Adrenal gland (tissue), 5 donors: ENCODE measurements around the gene EFNA5.

Experiments used
- POLR2A ChIP-seq, 2 donors: fragments of 450-650 bp; IDR thresholded peaks; one replicate each; pipeline ENCODE4 v1.6.1; 2017; ENCODE audit warnings: antibody characterized with exemption in 2 of 2, mild to moderate bottlenecking in 2 of 2, moderate library complexity in 1 of 2
- TF ChIP-seq, protein P1 (sequence below), 6 experiments: fragments of 450-650 bp in 4 of 6; fragments of 200-600 bp in 2 of 6; sonication (generic) in 1 of 6; IDR thresholded peaks; 1 replicate in 5 of 6; 2 replicates in 1 of 6; pipeline versions ENCODE4 v1.5.1 to v1.8.0; 2016 to 2021; ENCODE audit warnings: antibody characterized with exemption in 6 of 6, mild to moderate bottlenecking in 2 of 6, moderate library complexity in 1 of 6
- donor health status: DM: no; HTN: no; CAD: no.

GRCh38 chr5:107574287-107574686 is 96.5 kb downstream of the EFNA5 start:
- TF ChIP-seq, protein P1, sequence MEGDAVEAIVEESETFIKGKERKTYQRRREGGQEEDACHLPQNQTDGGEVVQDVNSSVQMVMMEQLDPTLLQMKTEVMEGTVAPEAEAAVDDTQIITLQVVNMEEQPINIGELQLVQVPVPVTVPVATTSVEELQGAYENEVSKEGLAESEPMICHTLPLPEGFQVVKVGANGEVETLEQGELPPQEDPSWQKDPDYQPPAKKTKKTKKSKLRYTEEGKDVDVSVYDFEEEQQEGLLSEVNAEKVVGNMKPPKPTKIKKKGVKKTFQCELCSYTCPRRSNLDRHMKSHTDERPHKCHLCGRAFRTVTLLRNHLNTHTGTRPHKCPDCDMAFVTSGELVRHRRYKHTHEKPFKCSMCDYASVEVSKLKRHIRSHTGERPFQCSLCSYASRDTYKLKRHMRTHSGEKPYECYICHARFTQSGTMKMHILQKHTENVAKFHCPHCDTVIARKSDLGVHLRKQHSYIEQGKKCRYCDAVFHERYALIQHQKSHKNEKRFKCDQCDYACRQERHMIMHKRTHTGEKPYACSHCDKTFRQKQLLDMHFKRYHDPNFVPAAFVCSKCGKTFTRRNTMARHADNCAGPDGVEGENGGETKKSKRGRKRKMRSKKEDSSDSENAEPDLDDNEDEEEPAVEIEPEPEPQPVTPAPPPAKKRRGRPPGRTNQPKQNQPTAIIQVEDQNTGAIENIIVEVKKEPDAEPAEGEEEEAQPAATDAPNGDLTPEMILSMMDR (IDR thresholded peaks at IDR 0.05) = no peak
- TF ChIP-seq POLR2A (IDR thresholded peaks at IDR 0.05) = no peak
